ENCODE results near the gene SEC14L5. TPM values are rescaled to one million over a fixed set of nuclear protein-coding genes. Genes with fewer than 3 reads are reported as not detected.

SEC14L5 gene
- 0.30 and 0.39 TPM in 2 replicates for total RNA-seq

DNA sequence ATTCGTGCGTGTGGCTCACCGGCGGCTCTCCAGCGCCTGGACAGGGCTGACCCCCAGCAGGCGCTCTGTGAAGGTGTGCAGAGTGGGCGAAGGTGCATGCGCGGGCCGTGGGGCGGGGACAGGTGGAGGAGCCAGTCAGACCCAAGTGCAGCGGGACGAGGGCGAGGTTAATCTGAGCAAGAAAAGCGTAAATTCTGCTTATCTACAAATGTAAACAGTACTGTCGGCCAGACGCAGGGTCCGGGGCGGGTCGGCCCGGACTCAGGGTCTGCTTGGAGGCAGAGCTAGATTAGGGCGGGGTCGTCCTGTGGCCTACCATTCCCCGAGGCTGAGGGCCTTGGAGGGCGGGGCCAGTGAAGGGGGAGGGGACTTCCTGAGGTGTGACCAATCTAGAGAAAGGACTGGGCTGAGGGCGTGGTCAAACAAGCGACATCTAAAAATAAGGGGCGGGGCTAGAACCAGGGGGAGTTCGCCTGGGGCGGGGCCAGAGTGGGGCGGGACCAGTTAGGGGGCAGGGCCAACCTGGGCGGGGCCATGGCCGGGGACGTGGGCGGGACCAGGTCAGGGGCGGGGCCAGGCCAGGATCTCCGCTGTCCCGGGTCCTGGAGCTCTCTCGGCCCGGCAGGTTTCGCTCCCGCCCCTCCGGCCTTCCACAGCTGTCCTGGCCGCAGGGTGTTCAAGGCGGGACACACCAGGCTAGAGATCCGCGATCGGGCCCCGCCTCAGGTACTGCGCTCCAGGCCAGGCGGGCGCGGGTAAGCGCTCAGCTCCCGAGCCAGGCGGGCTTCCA, at the start of gene SEC14L5:
SEC14L5 (plus strand) TSS at position 611 of the 790 bp plus-strand sequence. CDS start 994 bp downstream, outside the sequence.

DNA sequence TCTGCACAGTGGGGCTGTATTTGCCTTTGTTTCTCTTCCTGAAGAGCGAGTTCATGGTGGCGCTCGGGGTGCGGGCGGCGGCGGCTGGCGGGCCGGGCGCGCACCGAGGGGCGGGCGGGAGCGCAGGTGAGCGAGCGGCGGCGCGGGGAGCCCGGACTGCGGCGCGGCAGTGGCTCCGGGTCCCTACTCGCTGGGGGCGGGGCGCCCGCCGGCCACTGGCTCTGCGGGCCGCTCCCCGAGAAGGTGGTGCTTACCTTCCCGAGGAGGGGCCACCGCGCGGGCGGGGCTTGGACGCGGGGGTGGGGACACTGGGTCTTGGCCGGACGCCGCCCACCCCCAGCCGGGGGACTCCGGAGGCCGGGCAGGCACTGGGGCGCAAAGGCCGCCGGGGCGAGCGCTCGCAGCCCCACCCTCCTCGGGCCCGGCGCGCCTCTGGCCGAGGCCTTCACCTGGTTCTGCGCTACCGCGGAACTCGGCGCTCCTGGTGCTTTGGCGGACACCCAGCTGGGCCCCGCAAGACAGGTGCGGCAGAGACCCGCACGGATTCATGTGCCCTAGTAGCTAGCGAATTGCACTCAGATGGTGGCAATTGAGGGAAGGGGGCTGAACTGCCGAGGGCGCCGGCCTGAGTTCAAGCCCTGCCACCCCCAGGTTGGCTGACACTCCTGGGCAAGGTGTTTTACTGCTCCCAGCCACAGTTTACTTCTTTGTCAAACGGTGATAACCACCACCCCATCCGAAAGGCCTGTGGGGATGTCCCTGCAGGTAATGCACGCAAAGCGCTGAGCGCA, 20.9 kb upstream of the SEC14L5 start, which contains the start of gene PPL:
PPL (minus strand) TSS at position 158 of the 791 bp plus-strand sequence; CDS start at position 55, 103 bp downstream.

DNA sequence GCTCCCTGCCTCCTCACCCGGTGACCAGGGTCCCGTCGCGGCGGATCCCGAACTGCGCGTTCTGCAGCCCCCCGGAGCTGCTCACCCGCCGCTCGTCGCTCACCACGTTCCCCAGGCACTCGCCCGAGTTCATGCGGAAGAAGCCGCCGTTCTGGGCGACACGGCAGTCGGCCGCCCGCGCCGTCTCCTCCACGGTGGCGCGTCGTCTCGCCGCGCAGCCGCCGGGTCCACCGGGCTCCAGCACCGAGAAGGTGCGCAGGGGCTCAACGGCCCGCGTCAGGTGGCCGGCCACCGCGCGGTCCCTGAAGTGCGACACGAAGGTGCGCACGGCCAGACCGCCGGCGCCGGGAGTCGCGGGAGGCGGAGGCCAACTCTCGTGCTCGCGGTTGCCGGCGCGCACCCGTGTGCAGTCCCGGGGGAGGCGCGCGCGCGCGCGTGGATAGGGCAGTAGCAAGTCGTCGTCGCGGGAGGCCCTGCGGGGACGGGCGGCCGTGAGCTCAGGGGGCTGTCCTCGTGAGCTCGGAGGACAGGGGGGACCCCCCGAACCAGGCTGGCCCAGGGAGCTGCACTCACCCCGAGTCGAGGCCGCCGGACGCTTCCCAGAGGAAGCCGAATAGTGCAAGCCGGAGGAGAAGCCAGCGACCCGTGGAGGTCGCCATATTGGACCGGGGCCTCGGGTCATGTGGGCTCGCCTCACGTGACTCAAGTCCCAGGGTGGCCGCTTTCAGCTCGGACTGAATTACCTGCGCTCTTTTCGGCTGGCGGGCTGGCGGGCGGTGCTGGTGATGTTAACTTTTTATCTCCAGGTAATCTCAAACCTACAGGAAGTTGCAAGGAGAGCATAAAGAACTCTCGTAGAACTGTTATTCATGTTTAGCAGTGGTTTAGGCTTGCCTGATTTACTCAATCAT, 75.4 kb downstream of the SEC14L5 start, which contains the start of gene NAGPA:
NAGPA (minus strand) TSS at position 680 of the 911 bp plus-strand sequence; CDS start at position 659, 21 bp downstream.

GRCh38 chr16:5065813-5066212, 107.7 kb downstream of the SEC14L5 start, which contains the start of gene C16orf89:
C16orf89 (minus strand) TSS chr16:5065956; CDS start chr16:5065908, 48 bp downstream.

Other genes starting within 250 kb of the SEC14L5 start
- gene ANKS3, start 224.1 kb upstream of the SEC14L5 start, total RNA-seq = 25.3 and 37.1 TPM in 2 replicates
- gene DNAAF8, start 223.8 kb upstream of the SEC14L5 start, total RNA-seq = 1.0 and 1.2 TPM in 2 replicates
- 8.1 and 11.3 TPM in 2 replicates for gene ZNF500, start 191.2 kb upstream of the SEC14L5 start, total RNA-seq
- not detected in 2 replicates for gene SEPTIN12, start 170.0 kb upstream of the SEC14L5 start, total RNA-seq
- not detected in 2 replicates for gene SMIM22, start 163.0 kb upstream of the SEC14L5 start, total RNA-seq
- gene ROGDI, start 155.7 kb upstream of the SEC14L5 start, total RNA-seq = 9.2 and 9.5 TPM in 2 replicates
- gene GLYR1, start 111.0 kb upstream of the SEC14L5 start, total RNA-seq = 51.8 and 56.2 TPM in 2 replicates
- 25.9 and 26.6 TPM in 2 replicates for gene UBN1, start 110.8 kb upstream of the SEC14L5 start, total RNA-seq
- gene PPL, start 21.2 kb upstream of the SEC14L5 start, total RNA-seq = 7.7 and 29.5 TPM in 2 replicates
- 16.2 and 25.8 TPM in 2 replicates for gene NAGPA, start 75.6 kb downstream of the SEC14L5 start, total RNA-seq
- 2.9 and 3.0 TPM in 2 replicates for gene C16orf89, start 107.6 kb downstream of the SEC14L5 start, total RNA-seq
- gene ALG1, start 113.5 kb downstream of the SEC14L5 start, total RNA-seq = 28.1 and 31.1 TPM in 2 replicates
- gene EEF2KMT, start 139.5 kb downstream of the SEC14L5 start, total RNA-seq = 8.6 and 16.7 TPM in 2 replicates

All from smooth muscle cell of the pulmonary artery (primary cell).